Osteoblast (primary cell): ENCODE data around the gene TWF2. TPM values are rescaled to one million over a fixed set of nuclear protein-coding genes. Genes with fewer than 3 reads are reported as not detected.
"Not testable (repeated sequence)": the region's sequence is repeated elsewhere in the genome, so short reads cannot be mapped to it uniquely, and the experiment has no call there.

Experiments used
- DNase-seq: peaks from one replicate; pipeline ENCODE4 v3.0.0; 2011; ENCODE audit warnings: low spot score, mixed read lengths; ENCODE audit not compliant: insufficient read length; ENCODE audit errors: missing footprints
- H2AFZ ChIP-seq: 2 replicates; pipeline ENCODE4 v1.6.0; 2011; ENCODE audit warnings: mild to moderate bottlenecking, low read length
- H3K27ac ChIP-seq: 2 replicates; pipeline ENCODE4 v1.5.1; 2011; ENCODE audit warnings: mild to moderate bottlenecking, low read depth, low read length, moderate library complexity
- H3K27me3 ChIP-seq: 2 replicates; pipeline ENCODE4 v1.6.0; 2012; ENCODE audit warnings: mild to moderate bottlenecking, control low read depth, inconsistent platforms, low read length, moderate library complexity; ENCODE audit not compliant: insufficient read depth
- H3K36me3 ChIP-seq: 2 replicates; pipeline ENCODE4 v1.5.1; 2011; ENCODE audit warnings: mild to moderate bottlenecking, low read length, control low read depth, moderate library complexity; ENCODE audit not compliant: insufficient read depth
- H3K4me1 ChIP-seq: 2 replicates; pipeline ENCODE4 v1.5.1; 2011; ENCODE audit warnings: mild to moderate bottlenecking, low read length, control low read depth, moderate library complexity; ENCODE audit not compliant: insufficient read depth
- H3K4me2 ChIP-seq: 2 replicates; pipeline ENCODE4 v1.6.0; 2011; ENCODE audit warnings: mild to moderate bottlenecking, low read length; ENCODE audit not compliant: insufficient read depth
- H3K4me3 ChIP-seq: fragments of 200-600 bp; sonication (generic); 3 replicates; pipeline ENCODE4 v1.5.1; 2012; ENCODE audit warnings: mild to moderate bottlenecking, low read length, inconsistent platforms; ENCODE audit not compliant: insufficient read depth
- H3K79me2 ChIP-seq: 2 replicates; pipeline ENCODE4 v1.6.0; 2012; ENCODE audit warnings: mild to moderate bottlenecking, low read length, control low read depth, inconsistent platforms; ENCODE audit not compliant: insufficient read depth
- H3K9me3 ChIP-seq: 2 replicates; pipeline ENCODE4 v1.5.1; 2011; ENCODE audit warnings: low read depth, low read length, control low read depth
- H4K20me1 ChIP-seq: 2 replicates; pipeline ENCODE4 v1.6.0; 2012; ENCODE audit warnings: mild to moderate bottlenecking, low read length, control low read depth; ENCODE audit not compliant: insufficient read depth
- CTCF ChIP-seq: IDR thresholded peaks from 2 replicates; pipeline ENCODE4 v1.5.1; 2011; ENCODE audit warnings: mild to moderate bottlenecking, low read depth, low read length, moderate library complexity; ENCODE audit errors: extremely low read depth
- total RNA-seq: library from RNA; depleted of rRNA; stranded (reverse); fragments of >200 nt; gene quantifications from 2 replicates; pipeline ENCODE4 v1.2.3, GENCODE V29; 2012

Gene TWF2
- total RNA-seq: 115 and 138 TPM in 2 replicates

- H3K79me2 ChIP-seq: peaks cover 47% of the 10 kb centered on the region
- peak; percentile 36 for TF ChIP-seq CTCF
- H3K36me3 ChIP-seq: peaks cover 8% of the 10 kb centered on the region
- no peaks in the 10 kb centered on the region for H3K9me3 ChIP-seq
- H3K27me3 ChIP-seq: no peaks in the 10 kb centered on the region
- H3K4me1 ChIP-seq: peaks cover 42% of the 10 kb centered on the region
- DNase-seq: peak; percentile 100
- H3K4me3 ChIP-seq: peak within 1 kb of the TSS; percentile 94
- peak within 1 kb of the TSS; percentile 90 for H3K27ac ChIP-seq
- H4K20me1 ChIP-seq: peaks cover 22% of the 10 kb centered on the region
- H2AFZ ChIP-seq: peak within 1 kb of the TSS; percentile 90
- H3K4me2 ChIP-seq: peak within 1 kb of the TSS; percentile 99
These were observed at the start of gene TWF2 for GRCh38 chr3:52238761-52239701. TWF2 (minus strand) TSS chr3:52239158; CDS start chr3:52239016, 142 bp downstream.

- H3K9me3 ChIP-seq: no peaks in the 10 kb centered on the region
- no peak for TF ChIP-seq CTCF
- peaks cover 10% of the 10 kb centered on the region for H3K36me3 ChIP-seq
- no peaks in the 10 kb centered on the region for H4K20me1 ChIP-seq
- H3K4me1 ChIP-seq: peaks cover 15% of the 10 kb centered on the region
- no peaks in the 10 kb centered on the region for H3K27me3 ChIP-seq
- DNase-seq: peak; percentile 26
- peak overlapping the region; percentile 100 for H3K27ac ChIP-seq
- H3K79me2 ChIP-seq: peaks cover 32% of the 10 kb centered on the region
- H2AFZ ChIP-seq: peak overlapping the region; percentile 98
- peak overlapping the region; percentile 99 for H3K4me3 ChIP-seq
- H3K4me2 ChIP-seq: peak overlapping the region; percentile 88
These were observed 49.7 kb upstream of the TWF2 start for GRCh38 chr3:52288674-52289073.

- Histone ChIP-seq H2AFZ (no peak overlapping the region), H3K4me1 (peaks cover 23% of the 10 kb centered on the region), H3K4me2 (peak overlapping the region; percentile 88), H3K79me2 (peaks cover 32% of the 10 kb centered on the region), H4K20me1 (no peaks in the 10 kb centered on the region), H3K27ac (peak overlapping the region; percentile 100), H3K27me3 (no peaks in the 10 kb centered on the region), H3K36me3 (no peaks in the 10 kb centered on the region), H3K4me3 (peak overlapping the region; percentile 99), H3K9me3 (no peaks in the 10 kb centered on the region)
- no peak for TF ChIP-seq CTCF
- peak; percentile 81 for DNase-seq
These were observed 47.8 kb upstream of the TWF2 start for GRCh38 chr3:52286777-52287110.

- H3K27ac ChIP-seq, H3K27me3 ChIP-seq, H3K4me2 ChIP-seq, H3K9me3 ChIP-seq, H3K36me3 ChIP-seq, DNase-seq, H2AFZ ChIP-seq, H4K20me1 ChIP-seq, H3K4me3 ChIP-seq: not testable (repeated sequence)
- Histone ChIP-seq H3K4me1 (peaks cover 39% of the 10 kb centered on the region), H3K79me2 (peaks cover 11% of the 10 kb centered on the region)
These were observed 45.1 kb upstream of the TWF2 start for GRCh38 chr3:52284051-52284450.
